ENCODE measurements around the gene PAFAH2.
"Not testable (repeated sequence)": the region's sequence is repeated elsewhere in the genome, so short reads cannot be mapped to it uniquely, and the experiment has no call there.

The PAFAH2 gene

GRCh38 chr1:26009796-26010447 lies 12.1 kb upstream of the PAFAH2 start:
- DNase-seq, result no peak

GRCh38 chr1:26006710-26007109 lies 8.8 kb upstream of the PAFAH2 start:
- no peak for DNase-seq

GRCh38 chr1:26005434-26006105 lies 7.7 kb upstream of the PAFAH2 start:
- no peak for DNase-seq

GRCh38 chr1:26003756-26004155 lies 5.9 kb upstream of the PAFAH2 start:
- DNase-seq, result no peak

- no peak for DNase-seq
These were observed 5.4 kb upstream of the PAFAH2 start for GRCh38 chr1:26003262-26003661.

- DNase-seq, result no peak
These were observed 1.4 kb upstream of the PAFAH2 start for GRCh38 chr1:25999041-25999800.

GRCh38 chr1:25996966-25997827 lies 666 bp downstream of the PAFAH2 start:
- DNase-seq, result no peak

- no peak for DNase-seq
These were observed 3.3 kb downstream of the PAFAH2 start for GRCh38 chr1:25994402-25995150.

- DNase-seq, result no peak
These were observed 4.5 kb downstream of the PAFAH2 start for GRCh38 chr1:25993197-25993951.

GRCh38 chr1:25992689-25993171 lies 5.1 kb downstream of the PAFAH2 start:
- DNase-seq, result no peak

GRCh38 chr1:25991937-25992688 lies 5.8 kb downstream of the PAFAH2 start:
- no peak for DNase-seq

GRCh38 chr1:25990702-25991395 lies 7.0 kb downstream of the PAFAH2 start:
- peak; percentile 34 for DNase-seq

- no peak for DNase-seq
These were observed 7.6 kb downstream of the PAFAH2 start for GRCh38 chr1:25990251-25990650.

GRCh38 chr1:25989440-25990234 lies 8.2 kb downstream of the PAFAH2 start:
- DNase-seq, result no peak

GRCh38 chr1:25987951-25988350 lies 9.9 kb downstream of the PAFAH2 start:
- DNase-seq, result no peak

GRCh38 chr1:25986773-25987172 lies 11.1 kb downstream of the PAFAH2 start:
- not testable (repeated sequence) for DNase-seq

- DNase-seq, result no peak
These were observed 12.2 kb downstream of the PAFAH2 start for GRCh38 chr1:25985670-25986069.

- no peak for DNase-seq
These were observed 12.7 kb downstream of the PAFAH2 start for GRCh38 chr1:25985171-25985570.

GRCh38 chr1:25979210-25979609 lies 18.7 kb downstream of the PAFAH2 start:
- no peak for DNase-seq

All from activated naive CD4-positive, alpha-beta T cell treated with Interleukin-2 at 50 U/mL for 16 hours (primary cell).